HG02884 (cell line): ENCODE data around the gene NRP2.

ENCODE experiments used
- ATAC-seq: cut with Tn5 transposase; IDR thresholded peaks from one replicate; pipeline ENCODE4 v1.9.1; 2021; ENCODE audit warnings: mild to moderate bottlenecking, moderate library complexity; ENCODE audit not compliant: unreplicated experiment

Gene NRP2

GRCh38 chr2:205770577-205770976, 88.3 kb downstream of the NRP2 start:
- ATAC-seq, result no peak

GRCh38 chr2:205771031-205771430, 88.7 kb downstream of the NRP2 start:
- ATAC-seq, result no peak

- ATAC-seq, result no peak
Observed at GRCh38 chr2:205771666-205772065, 89.4 kb downstream of the NRP2 start.

- no peak for ATAC-seq
Observed at GRCh38 chr2:205772983-205773382, 90.7 kb downstream of the NRP2 start.

- no peak for ATAC-seq
Observed at GRCh38 chr2:205773989-205774388, 91.7 kb downstream of the NRP2 start.

GRCh38 chr2:205775097-205775877, 93.0 kb downstream of the NRP2 start:
- no peak for ATAC-seq

- peak; percentile 57 for ATAC-seq
Observed at GRCh38 chr2:205776139-205776538, 93.8 kb downstream of the NRP2 start.

GRCh38 chr2:205776720-205777119, 94.4 kb downstream of the NRP2 start:
- no peak for ATAC-seq

GRCh38 chr2:205778356-205778755, 96.1 kb downstream of the NRP2 start:
- no peak for ATAC-seq

- no peak for ATAC-seq
Observed at GRCh38 chr2:205780645-205781044, 98.3 kb downstream of the NRP2 start.

- no peak for ATAC-seq
Observed at GRCh38 chr2:205781244-205781931, 99.1 kb downstream of the NRP2 start.

GRCh38 chr2:205782941-205783340, 100.6 kb downstream of the NRP2 start:
- no peak for ATAC-seq

GRCh38 chr2:205783872-205784499, 101.7 kb downstream of the NRP2 start:
- ATAC-seq, result no peak

- no peak for ATAC-seq
Observed at GRCh38 chr2:205785507-205786260, 103.4 kb downstream of the NRP2 start.

GRCh38 chr2:205786976-205787375, 104.7 kb downstream of the NRP2 start:
- ATAC-seq, result no peak

GRCh38 chr2:205787761-205788160, 105.5 kb downstream of the NRP2 start:
- no peak for ATAC-seq

- ATAC-seq, result no peak
Observed at GRCh38 chr2:205789906-205790305, 107.6 kb downstream of the NRP2 start.

GRCh38 chr2:205792908-205793307, 110.6 kb downstream of the NRP2 start:
- ATAC-seq, result no peak

GRCh38 chr2:205796805-205797313, 114.6 kb downstream of the NRP2 start:
- no peak for ATAC-seq

- ATAC-seq, result no peak
Observed at GRCh38 chr2:205797866-205798265, 115.6 kb downstream of the NRP2 start.

- no peak for ATAC-seq
Observed at GRCh38 chr2:205800224-205800623, 117.9 kb downstream of the NRP2 start.
